DND-41 (cell line): ENCODE results near the gene PLEKHA7.

Experiments
- ATAC-seq: fragments of 200-7000 bp; cut with Tn5 transposase; 3 replicates; pipeline ENCODE4 v1.9.1; 2021; ENCODE audit warnings: low read depth; ENCODE audit not compliant: insufficient read depth
- DNase-seq: peaks from one replicate; pipeline ENCODE4 v3.0.0-alpha.2; 2020
- H2AFZ ChIP-seq: 2 replicates; pipeline ENCODE4 v1.6.0; 2012; ENCODE audit warnings: low read depth, low read length
- H3K27ac ChIP-seq: 2 replicates; pipeline ENCODE4 v1.5.1; 2012; ENCODE audit warnings: low read length, inconsistent platforms
- H3K27me3 ChIP-seq: fragments of 200-600 bp; sonication (generic); 2 replicates; pipeline ENCODE4 v1.6.0; 2012; ENCODE audit warnings: low read length, mild to moderate bottlenecking, inconsistent platforms; ENCODE audit not compliant: insufficient read depth, poor library complexity
- H3K36me3 ChIP-seq: 2 replicates; pipeline ENCODE4 v1.5.1; 2012; ENCODE audit warnings: low read length, inconsistent platforms; ENCODE audit not compliant: insufficient read depth
- H3K4me1 ChIP-seq: 2 replicates; pipeline ENCODE4 v1.5.1; 2012; ENCODE audit warnings: mild to moderate bottlenecking, low read length; ENCODE audit not compliant: insufficient read depth
- H3K4me2 ChIP-seq: 2 replicates; pipeline ENCODE4 v1.6.0; 2012; ENCODE audit warnings: mild to moderate bottlenecking, moderate library complexity, low read length, inconsistent platforms; ENCODE audit not compliant: insufficient read depth
- H3K4me3 ChIP-seq, 2 experiments: fragments of 200-600 bp in 1 of 2; shearing (Covaris generic) in 1 of 2; 2 replicates each; pipeline ENCODE4 v1.5.1; 2012 to 2016; ENCODE audit warnings: inconsistent platforms in 2 of 2, low read length in 2 of 2, mild to moderate bottlenecking in 2 of 2, low read depth in 1 of 2, moderate library complexity in 1 of 2
- H3K79me2 ChIP-seq: 2 replicates; pipeline ENCODE4 v1.6.0; 2012; ENCODE audit warnings: low read length, inconsistent platforms; ENCODE audit not compliant: insufficient read depth
- H3K9ac ChIP-seq: 2 replicates; pipeline ENCODE4 v1.6.0; 2012; ENCODE audit warnings: low read depth, mild to moderate bottlenecking, inconsistent platforms, low read length, moderate library complexity
- H3K9me3 ChIP-seq: 2 replicates; pipeline ENCODE4 v1.5.1; 2012; ENCODE audit warnings: low read length, moderate library complexity, mild to moderate bottlenecking, inconsistent platforms; ENCODE audit not compliant: insufficient read depth, severe bottlenecking
- H4K20me1 ChIP-seq: 2 replicates; pipeline ENCODE4 v1.6.0; 2012; ENCODE audit warnings: low read length; ENCODE audit not compliant: insufficient read depth
- EZH2 ChIP-seq: IDR thresholded peaks from 3 replicates; pipeline ENCODE4 v1.6.1; 2012; ENCODE audit warnings: borderline replicate concordance, low read depth, mild to moderate bottlenecking, moderate library complexity, low read length, inconsistent platforms; ENCODE audit not compliant: severe bottlenecking
- TF ChIP-seq, protein P1 (sequence below): IDR thresholded peaks from 2 replicates; pipeline ENCODE4 v1.5.1; 2012; ENCODE audit warnings: borderline replicate concordance, low read length, moderate library complexity, mild to moderate bottlenecking; ENCODE audit not compliant: poor library complexity, severe bottlenecking; ENCODE audit errors: extremely low read depth

PLEKHA7 gene

DNA sequence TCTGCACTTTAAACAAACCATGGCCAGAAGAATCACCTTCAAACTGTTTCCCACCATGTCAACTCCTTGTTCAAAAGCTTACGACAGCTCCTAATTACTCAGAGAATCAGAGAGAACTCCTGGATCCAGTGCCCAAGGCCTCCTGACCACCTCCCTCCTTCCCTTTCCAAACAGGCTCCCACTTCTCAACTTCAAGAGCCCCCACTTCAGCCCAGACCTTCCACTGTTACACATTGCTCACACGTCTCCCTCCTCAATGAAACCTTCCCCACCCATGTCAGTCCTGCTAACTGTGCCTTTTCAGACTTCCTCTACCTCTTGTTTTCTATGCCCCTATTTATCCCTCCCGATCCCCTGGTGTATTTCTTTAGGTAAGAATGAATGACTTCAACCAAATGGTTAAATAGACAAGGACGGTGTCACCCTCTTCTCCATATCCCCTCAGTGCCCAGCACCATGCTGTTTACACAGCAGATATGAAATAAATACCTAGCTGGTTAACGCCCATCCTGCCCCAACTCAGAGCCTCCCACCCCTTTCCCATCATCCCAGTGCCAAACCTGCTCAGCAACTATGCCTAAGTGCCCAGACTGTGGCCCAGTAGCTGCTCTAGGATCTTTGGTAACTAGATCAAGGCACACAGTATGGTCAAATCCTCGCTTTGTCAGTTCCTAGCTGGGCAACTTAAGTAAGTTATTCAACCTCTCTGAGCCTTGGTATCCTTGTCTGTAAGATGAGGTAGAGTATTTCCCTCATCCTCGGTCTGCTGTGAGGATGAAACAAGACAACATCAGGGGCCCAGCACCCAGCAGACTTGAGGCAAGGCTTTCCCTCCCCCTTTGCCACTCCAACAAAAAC lies 36.8 kb downstream of the PLEKHA7 start:
- DNase-seq (no peak), ATAC-seq (no peak)
- no peaks in the 10 kb centered on the region for H3K9me3 ChIP-seq
- H3K4me2 ChIP-seq = no peak overlapping the region
- no peak overlapping the region for H3K4me3 ChIP-seq
- no peaks in the 10 kb centered on the region for H3K79me2 ChIP-seq
- H2AFZ ChIP-seq = no peak overlapping the region
- no peaks in the 10 kb centered on the region for H3K36me3 ChIP-seq
- H3K4me1 ChIP-seq = no peaks in the 10 kb centered on the region
- H3K27ac ChIP-seq = no peak overlapping the region
- H4K20me1 ChIP-seq = no peaks in the 10 kb centered on the region
- H3K9ac ChIP-seq = no peak overlapping the region
- TF ChIP-seq, protein P1, sequence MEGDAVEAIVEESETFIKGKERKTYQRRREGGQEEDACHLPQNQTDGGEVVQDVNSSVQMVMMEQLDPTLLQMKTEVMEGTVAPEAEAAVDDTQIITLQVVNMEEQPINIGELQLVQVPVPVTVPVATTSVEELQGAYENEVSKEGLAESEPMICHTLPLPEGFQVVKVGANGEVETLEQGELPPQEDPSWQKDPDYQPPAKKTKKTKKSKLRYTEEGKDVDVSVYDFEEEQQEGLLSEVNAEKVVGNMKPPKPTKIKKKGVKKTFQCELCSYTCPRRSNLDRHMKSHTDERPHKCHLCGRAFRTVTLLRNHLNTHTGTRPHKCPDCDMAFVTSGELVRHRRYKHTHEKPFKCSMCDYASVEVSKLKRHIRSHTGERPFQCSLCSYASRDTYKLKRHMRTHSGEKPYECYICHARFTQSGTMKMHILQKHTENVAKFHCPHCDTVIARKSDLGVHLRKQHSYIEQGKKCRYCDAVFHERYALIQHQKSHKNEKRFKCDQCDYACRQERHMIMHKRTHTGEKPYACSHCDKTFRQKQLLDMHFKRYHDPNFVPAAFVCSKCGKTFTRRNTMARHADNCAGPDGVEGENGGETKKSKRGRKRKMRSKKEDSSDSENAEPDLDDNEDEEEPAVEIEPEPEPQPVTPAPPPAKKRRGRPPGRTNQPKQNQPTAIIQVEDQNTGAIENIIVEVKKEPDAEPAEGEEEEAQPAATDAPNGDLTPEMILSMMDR = no peak
- TF ChIP-seq EZH2 = no peak
- H3K27me3 ChIP-seq = peaks cover 15% of the 10 kb centered on the region

GRCh38 chr11:16976379-16976778 lies 37.8 kb downstream of the PLEKHA7 start:
- H3K9me3 ChIP-seq = no peaks in the 10 kb centered on the region
- no peak overlapping the region for H3K4me2 ChIP-seq
- no peaks in the 10 kb centered on the region for H3K36me3 ChIP-seq
- H3K27ac ChIP-seq = no peak overlapping the region
- H2AFZ ChIP-seq = no peak overlapping the region
- no peak overlapping the region for H3K4me3 ChIP-seq
- ATAC-seq = no peak
- no peak overlapping the region for H3K9ac ChIP-seq
- H3K4me1 ChIP-seq = no peaks in the 10 kb centered on the region
- TF ChIP-seq, protein P1 = no peak
- no peak for TF ChIP-seq EZH2
- no peaks in the 10 kb centered on the region for H4K20me1 ChIP-seq
- H3K27me3 ChIP-seq = peaks cover 15% of the 10 kb centered on the region
- H3K79me2 ChIP-seq = no peaks in the 10 kb centered on the region
- no peak for DNase-seq

DNA sequence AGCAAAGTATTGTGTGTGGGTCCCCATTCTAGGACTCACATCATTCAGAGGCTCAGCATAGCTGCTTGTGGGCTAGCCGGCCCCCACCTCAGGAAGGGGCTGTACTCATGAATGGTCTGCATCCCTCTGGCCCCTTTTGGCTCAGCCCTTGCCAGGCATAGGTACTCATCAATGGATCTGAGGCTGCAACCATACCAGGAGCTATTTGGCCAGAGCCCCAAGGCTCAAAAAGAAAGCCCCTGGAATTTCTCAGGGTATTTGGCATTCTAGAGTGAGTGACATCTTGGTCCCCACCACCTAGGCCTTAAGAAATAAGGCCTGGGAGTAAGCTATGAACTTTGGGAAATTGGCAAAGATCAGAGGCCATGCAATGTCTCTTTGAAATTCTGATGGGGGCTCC lies 38.3 kb downstream of the PLEKHA7 start:
- DNase-seq (no peak), ATAC-seq (no peak)
- H3K36me3 ChIP-seq = no peaks in the 10 kb centered on the region
- H3K4me1 ChIP-seq = no peaks in the 10 kb centered on the region
- H4K20me1 ChIP-seq = no peaks in the 10 kb centered on the region
- TF ChIP-seq EZH2 = no peak
- TF ChIP-seq, protein P1 = no peak
- H3K4me2 ChIP-seq = no peak overlapping the region
- peaks cover 15% of the 10 kb centered on the region for H3K27me3 ChIP-seq
- H3K9me3 ChIP-seq = no peaks in the 10 kb centered on the region
- H2AFZ ChIP-seq = no peak overlapping the region
- H3K79me2 ChIP-seq = no peaks in the 10 kb centered on the region
- H3K27ac ChIP-seq = no peak overlapping the region
- H3K4me3 ChIP-seq = no peak overlapping the region
- no peak overlapping the region for H3K9ac ChIP-seq
